GM23338 (cell line): ENCODE data around the gene SH3BP2. TPM values are rescaled to one million over a fixed set of nuclear protein-coding genes. Genes with fewer than 3 reads are reported as not detected.

Experiments used
- ATAC-seq: fragments of 200-7000 bp; cut with Tn5 transposase; 3 replicates; pipeline ENCODE4 v1.9.1; 2020
- DNase-seq: peaks from one replicate; pipeline ENCODE4 v3.0.0-alpha.2; 2015; ENCODE audit warnings: low spot score
- H2AFZ ChIP-seq: fragments of 200-600 bp; sonication (generic); 2 replicates; pipeline ENCODE4 v1.8.0; 2016; ENCODE audit warnings: antibody characterized with exemption, mild to moderate bottlenecking, moderate library complexity
- H3F3A ChIP-seq: fragments of 200-600 bp; sonication (generic); replicated peaks from 2 replicates; pipeline ENCODE4 v1.8.0; 2017; ENCODE audit warnings: antibody characterized with exemption, mixed run types, low read depth
- H3K27ac ChIP-seq: fragments of 200-600 bp; sonication (generic); 2 replicates; pipeline ENCODE4 v1.6.1; 2016; ENCODE audit warnings: low read depth
- H3K27me3 ChIP-seq: fragments of 200-600 bp; sonication (generic); 2 replicates; pipeline ENCODE4 v1.8.0; 2016; ENCODE audit warnings: mild to moderate bottlenecking, mixed run types, moderate library complexity; ENCODE audit not compliant: insufficient read depth
- H3K36me3 ChIP-seq: fragments of 200-600 bp; sonication (generic); 2 replicates; pipeline ENCODE4 v1.8.0; 2016; ENCODE audit warnings: mild to moderate bottlenecking; ENCODE audit not compliant: insufficient read depth
- H3K4me1 ChIP-seq: fragments of 200-600 bp; sonication (generic); 2 replicates; pipeline ENCODE4 v1.8.0; 2016; ENCODE audit warnings: mild to moderate bottlenecking, moderate library complexity; ENCODE audit not compliant: insufficient read depth
- H3K4me2 ChIP-seq: fragments of 200-600 bp; sonication (generic); 2 replicates; pipeline ENCODE4 v1.7.1; 2017; ENCODE audit warnings: mixed run types
- H3K4me3 ChIP-seq: fragments of 200-600 bp; sonication (generic); 2 replicates; pipeline ENCODE4 v1.6.1; 2016; ENCODE audit warnings: mixed run types
- H3K79me2 ChIP-seq: fragments of 200-600 bp; sonication (generic); replicated peaks from 2 replicates; pipeline ENCODE4 v1.8.0; 2017; ENCODE audit warnings: mild to moderate bottlenecking; ENCODE audit not compliant: insufficient read depth
- H3K9me2 ChIP-seq: fragments of 200-600 bp; sonication (generic); 2 replicates; pipeline ENCODE4 v1.8.0; 2017; ENCODE audit not compliant: insufficient read depth
- H4K20me1 ChIP-seq: fragments of 200-600 bp; sonication (generic); replicated peaks from 2 replicates; pipeline ENCODE4 v1.8.0; 2017; ENCODE audit warnings: mild to moderate bottlenecking; ENCODE audit not compliant: insufficient read depth
- H3K27ac Mint-ChIP-seq: 2 replicates; pipeline ENCODE4 v1.8.0; 2020; ENCODE audit warnings: inconsistent platforms, mild to moderate bottlenecking, moderate library complexity, mixed read lengths
- H3K27me3 Mint-ChIP-seq: 3 replicates; pipeline ENCODE4 v1.8.0; 2022; ENCODE audit warnings: low read depth, mild to moderate bottlenecking, moderate library complexity, mixed read lengths, inconsistent platforms; ENCODE audit not compliant: insufficient read depth, poor library complexity
- H3K36me3 Mint-ChIP-seq: 3 replicates; pipeline ENCODE4 v1.8.0; 2021; ENCODE audit warnings: low read depth, mild to moderate bottlenecking, inconsistent platforms, moderate library complexity, mixed read lengths
- H3K4me1 Mint-ChIP-seq: 3 replicates; pipeline ENCODE4 v1.8.0; 2020; ENCODE audit warnings: mild to moderate bottlenecking, inconsistent platforms, mixed read lengths
- H3K4me3 Mint-ChIP-seq: 3 replicates; pipeline ENCODE4 v1.8.0; 2021; ENCODE audit warnings: moderate library complexity, mild to moderate bottlenecking, inconsistent platforms, mixed read lengths
- H3K9me3 Mint-ChIP-seq: 3 replicates; pipeline ENCODE4 v1.8.0; 2020; ENCODE audit warnings: moderate library complexity, mild to moderate bottlenecking, inconsistent platforms, mixed read lengths
- EZH2 ChIP-seq: fragments of 200-600 bp; sonication (generic); IDR thresholded peaks from one replicate; pipeline ENCODE4 v1.8.0; 2017; ENCODE audit warnings: antibody characterized with exemption, mild to moderate bottlenecking, low read depth; ENCODE audit not compliant: unreplicated experiment
- STAT1 ChIP-seq: IDR thresholded peaks from one replicate; pipeline ENCODE4 v1.6.1; 2016; ENCODE audit warnings: antibody characterized with exemption; ENCODE audit not compliant: unreplicated experiment
- polyA plus RNA-seq: library from polyadenylated mRNA; unstranded; fragments of >200 nt; fragmentation: Nextera tagmentation; extraction: Ambion mirVana; gene quantifications from 2 replicates; pipeline ENCODE4 v1.2.1, GENCODE V29; 2016
- total RNA-seq: library from RNA; depleted of rRNA; stranded (reverse); fragments of >200 nt; shearing (Covaris generic); gene quantifications from 2 replicates; pipeline ENCODE4 v1.2.3, GENCODE V29; 2014
- TF ChIP-seq, protein P1 (sequence below): fragments of 250-450 bp; sonication (Bioruptor Pico); IDR thresholded peaks from 2 replicates; pipeline ENCODE4 v1.5.0; 2020; ENCODE audit warnings: mild to moderate bottlenecking, moderate library complexity
- TF ChIP-seq, protein P2 (sequence below): IDR thresholded peaks from one replicate; pipeline ENCODE4 v1.6.1; 2018; ENCODE audit warnings: antibody characterized with exemption; ENCODE audit not compliant: unreplicated experiment

Gene SH3BP2
- total and polyA plus RNA-seq, 2 experiments from 2014 or later: 15.2 to 43.9 TPM

DNA sequence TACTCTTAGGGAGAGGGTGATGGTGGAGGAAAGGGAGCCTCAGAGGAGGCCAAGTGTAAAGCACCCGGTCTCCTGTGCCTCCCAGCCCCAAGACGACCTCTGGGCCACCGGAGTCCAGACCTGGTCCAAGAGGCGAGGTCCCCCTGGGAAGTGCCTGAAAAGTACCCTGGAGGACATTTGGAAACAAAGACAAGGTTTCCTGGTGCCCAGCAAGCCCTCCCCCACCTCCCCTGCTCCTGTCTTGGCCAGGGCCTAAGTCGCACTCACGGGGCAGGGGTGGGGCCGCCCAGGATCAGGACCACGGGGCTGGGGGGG lies 532 bp upstream of the SH3BP2 start (continued):
- TF ChIP-seq, protein P1, sequence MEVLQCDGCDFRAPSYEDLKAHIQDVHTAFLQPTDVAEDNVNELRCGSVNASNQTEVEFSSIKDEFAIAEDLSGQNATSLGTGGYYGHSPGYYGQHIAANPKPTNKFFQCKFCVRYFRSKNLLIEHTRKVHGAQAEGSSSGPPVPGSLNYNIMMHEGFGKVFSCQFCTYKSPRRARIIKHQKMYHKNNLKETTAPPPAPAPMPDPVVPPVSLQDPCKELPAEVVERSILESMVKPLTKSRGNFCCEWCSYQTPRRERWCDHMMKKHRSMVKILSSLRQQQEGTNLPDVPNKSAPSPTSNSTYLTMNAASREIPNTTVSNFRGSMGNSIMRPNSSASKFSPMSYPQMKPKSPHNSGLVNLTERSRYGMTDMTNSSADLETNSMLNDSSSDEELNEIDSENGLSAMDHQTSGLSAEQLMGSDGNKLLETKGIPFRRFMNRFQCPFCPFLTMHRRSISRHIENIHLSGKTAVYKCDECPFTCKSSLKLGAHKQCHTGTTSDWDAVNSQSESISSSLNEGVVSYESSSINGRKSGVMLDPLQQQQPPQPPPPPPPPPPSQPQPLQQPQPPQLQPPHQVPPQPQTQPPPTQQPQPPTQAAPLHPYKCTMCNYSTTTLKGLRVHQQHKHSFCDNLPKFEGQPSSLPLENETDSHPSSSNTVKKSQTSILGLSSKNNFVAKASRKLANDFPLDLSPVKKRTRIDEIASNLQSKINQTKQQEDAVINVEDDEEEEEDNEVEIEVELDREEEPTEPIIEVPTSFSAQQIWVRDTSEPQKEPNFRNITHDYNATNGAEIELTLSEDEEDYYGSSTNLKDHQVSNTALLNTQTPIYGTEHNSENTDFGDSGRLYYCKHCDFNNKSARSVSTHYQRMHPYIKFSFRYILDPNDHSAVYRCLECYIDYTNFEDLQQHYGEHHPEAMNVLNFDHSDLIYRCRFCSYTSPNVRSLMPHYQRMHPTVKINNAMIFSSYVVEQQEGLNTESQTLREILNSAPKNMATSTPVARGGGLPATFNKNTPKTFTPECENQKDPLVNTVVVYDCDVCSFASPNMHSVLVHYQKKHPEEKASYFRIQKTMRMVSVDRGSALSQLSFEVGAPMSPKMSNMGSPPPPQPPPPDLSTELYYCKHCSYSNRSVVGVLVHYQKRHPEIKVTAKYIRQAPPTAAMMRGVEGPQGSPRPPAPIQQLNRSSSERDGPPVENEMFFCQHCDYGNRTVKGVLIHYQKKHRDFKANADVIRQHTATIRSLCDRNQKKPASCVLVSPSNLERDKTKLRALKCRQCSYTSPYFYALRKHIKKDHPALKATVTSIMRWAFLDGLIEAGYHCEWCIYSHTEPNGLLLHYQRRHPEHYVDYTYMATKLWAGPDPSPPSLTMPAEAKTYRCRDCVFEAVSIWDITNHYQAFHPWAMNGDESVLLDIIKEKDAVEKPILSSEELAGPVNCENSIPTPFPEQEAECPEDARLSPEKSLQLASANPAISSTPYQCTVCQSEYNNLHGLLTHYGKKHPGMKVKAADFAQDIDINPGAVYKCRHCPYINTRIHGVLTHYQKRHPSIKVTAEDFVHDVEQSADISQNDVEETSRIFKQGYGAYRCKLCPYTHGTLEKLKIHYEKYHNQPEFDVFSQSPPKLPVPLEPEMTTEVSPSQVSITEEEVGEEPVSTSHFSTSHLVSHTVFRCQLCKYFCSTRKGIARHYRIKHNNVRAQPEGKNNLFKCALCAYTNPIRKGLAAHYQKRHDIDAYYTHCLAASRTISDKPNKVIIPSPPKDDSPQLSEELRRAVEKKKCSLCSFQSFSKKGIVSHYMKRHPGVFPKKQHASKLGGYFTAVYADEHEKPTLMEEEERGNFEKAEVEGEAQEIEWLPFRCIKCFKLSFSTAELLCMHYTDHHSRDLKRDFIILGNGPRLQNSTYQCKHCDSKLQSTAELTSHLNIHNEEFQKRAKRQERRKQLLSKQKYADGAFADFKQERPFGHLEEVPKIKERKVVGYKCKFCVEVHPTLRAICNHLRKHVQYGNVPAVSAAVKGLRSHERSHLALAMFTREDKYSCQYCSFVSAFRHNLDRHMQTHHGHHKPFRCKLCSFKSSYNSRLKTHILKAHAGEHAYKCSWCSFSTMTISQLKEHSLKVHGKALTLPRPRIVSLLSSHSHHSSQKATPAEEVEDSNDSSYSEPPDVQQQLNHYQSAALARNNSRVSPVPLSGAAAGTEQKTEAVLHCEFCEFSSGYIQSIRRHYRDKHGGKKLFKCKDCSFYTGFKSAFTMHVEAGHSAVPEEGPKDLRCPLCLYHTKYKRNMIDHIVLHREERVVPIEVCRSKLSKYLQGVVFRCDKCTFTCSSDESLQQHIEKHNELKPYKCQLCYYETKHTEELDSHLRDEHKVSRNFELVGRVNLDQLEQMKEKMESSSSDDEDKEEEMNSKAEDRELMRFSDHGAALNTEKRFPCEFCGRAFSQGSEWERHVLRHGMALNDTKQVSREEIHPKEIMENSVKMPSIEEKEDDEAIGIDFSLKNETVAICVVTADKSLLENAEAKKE (CRISPR knock-in tag): no peak
- TF ChIP-seq STAT1 (no peak), EZH2 (no peak)

DNA sequence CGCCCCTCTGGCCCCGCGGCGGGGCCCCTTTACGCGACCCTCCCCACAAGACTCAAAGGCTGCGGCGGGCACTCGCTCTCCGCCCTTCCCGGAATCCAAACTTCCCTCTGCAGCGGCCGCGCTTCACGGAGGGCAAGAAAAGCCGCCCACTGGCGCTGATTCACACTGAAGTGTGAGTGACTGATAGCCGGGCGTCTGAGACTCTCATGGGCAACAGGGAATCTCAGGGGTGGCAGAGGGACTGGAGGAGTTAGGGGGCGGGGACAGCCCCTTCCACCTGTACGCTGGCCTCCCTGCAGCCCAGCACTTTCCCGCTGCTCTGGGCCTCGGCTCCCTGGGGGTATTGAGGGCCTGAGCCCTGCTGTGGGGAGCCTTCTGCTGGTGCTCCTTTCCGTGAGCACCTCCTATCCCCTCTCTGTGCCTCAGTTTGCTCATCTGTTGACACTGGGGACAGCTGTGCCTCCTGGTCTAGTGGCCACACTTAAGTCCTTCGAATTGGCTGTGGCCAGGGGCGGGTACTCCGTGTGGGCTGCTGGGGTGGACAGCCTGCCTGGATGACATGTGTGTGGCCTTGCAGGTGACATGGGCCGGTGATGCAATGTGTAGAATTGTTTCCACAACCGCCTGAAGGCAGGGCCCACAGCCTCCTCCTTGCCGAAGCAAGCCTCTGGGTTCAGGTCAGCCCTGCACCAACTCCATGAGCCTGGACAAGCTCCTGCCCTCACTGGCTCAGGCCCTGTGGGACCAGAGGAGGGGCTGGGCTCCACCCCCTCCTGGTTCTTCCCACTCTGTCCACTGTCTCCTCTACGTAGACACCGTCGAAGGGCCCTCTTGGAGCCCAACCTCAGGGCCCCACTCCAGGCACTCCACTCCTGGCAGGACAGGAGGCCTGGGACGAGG lies 951 bp downstream of the SH3BP2 start:
- TF ChIP-seq, protein P2, sequence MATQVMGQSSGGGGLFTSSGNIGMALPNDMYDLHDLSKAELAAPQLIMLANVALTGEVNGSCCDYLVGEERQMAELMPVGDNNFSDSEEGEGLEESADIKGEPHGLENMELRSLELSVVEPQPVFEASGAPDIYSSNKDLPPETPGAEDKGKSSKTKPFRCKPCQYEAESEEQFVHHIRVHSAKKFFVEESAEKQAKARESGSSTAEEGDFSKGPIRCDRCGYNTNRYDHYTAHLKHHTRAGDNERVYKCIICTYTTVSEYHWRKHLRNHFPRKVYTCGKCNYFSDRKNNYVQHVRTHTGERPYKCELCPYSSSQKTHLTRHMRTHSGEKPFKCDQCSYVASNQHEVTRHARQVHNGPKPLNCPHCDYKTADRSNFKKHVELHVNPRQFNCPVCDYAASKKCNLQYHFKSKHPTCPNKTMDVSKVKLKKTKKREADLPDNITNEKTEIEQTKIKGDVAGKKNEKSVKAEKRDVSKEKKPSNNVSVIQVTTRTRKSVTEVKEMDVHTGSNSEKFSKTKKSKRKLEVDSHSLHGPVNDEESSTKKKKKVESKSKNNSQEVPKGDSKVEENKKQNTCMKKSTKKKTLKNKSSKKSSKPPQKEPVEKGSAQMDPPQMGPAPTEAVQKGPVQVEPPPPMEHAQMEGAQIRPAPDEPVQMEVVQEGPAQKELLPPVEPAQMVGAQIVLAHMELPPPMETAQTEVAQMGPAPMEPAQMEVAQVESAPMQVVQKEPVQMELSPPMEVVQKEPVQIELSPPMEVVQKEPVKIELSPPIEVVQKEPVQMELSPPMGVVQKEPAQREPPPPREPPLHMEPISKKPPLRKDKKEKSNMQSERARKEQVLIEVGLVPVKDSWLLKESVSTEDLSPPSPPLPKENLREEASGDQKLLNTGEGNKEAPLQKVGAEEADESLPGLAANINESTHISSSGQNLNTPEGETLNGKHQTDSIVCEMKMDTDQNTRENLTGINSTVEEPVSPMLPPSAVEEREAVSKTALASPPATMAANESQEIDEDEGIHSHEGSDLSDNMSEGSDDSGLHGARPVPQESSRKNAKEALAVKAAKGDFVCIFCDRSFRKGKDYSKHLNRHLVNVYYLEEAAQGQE: no peak
- TF ChIP-seq EZH2: peak; percentile 41
- Mint-ChIP-seq H3K36me3 (no peaks in the 10 kb centered on the region), H3K9me3 (no peaks in the 10 kb centered on the region; the same call in 2 of the 3 replicates), H3K27ac (no peak overlapping the region), H3K4me1 (peaks cover 33% of the 10 kb centered on the region), H3K4me3 (peak overlapping the region; percentile 79), H3K27me3 (peaks cover 28% of the 10 kb centered on the region)
- H3K36me3 ChIP-seq: no peaks in the 10 kb centered on the region
- peak overlapping the region; percentile 81 for H3K4me2 ChIP-seq
- no peak overlapping the region for H3K27ac ChIP-seq
- no peaks in the 10 kb centered on the region for H4K20me1 ChIP-seq
- no peaks in the 10 kb centered on the region for H3K79me2 ChIP-seq
- H2AFZ ChIP-seq: 0 out of 2 replicates have a peak overlapping the region, but pooled peaks have one; percentile 10
- H3K27me3 ChIP-seq: peaks cover 16% of the 10 kb centered on the region
- DNase-seq (peak; percentile 58), ATAC-seq (peak; percentile 6)
- H3K9me2 ChIP-seq: no peaks in the 10 kb centered on the region
- peaks cover 10% of the 10 kb centered on the region for H3K4me1 ChIP-seq
- peak overlapping the region; percentile 61 for H3K4me3 ChIP-seq
- H3F3A ChIP-seq: 0 out of 2 replicates have a peak, but pooled peaks cover 5% of the 10 kb centered on the region
